Transverse colon (tissue), 4 donors: Measurements from ENCODE around the gene CDK13. TPM values are rescaled to one million over a fixed set of nuclear protein-coding genes. Genes with fewer than 3 reads are reported as not detected.
"Not testable (repeated sequence)": the region's sequence is repeated elsewhere in the genome, so short reads cannot be mapped to it uniquely, and the experiment has no call there.

Source experiments
- DNase-seq: peaks from one replicate; pipeline ENCODE4 v3.0.0-alpha.2; 2019
- H3K27ac ChIP-seq, 4 donors: fragments of 200-600 bp; sonication (generic); 2 replicates each; pipeline ENCODE4 v1.5.1; 2016 to 2018; ENCODE audit warnings: inconsistent platforms in 4 of 4
- H3K27me3 ChIP-seq: fragments of 200-600 bp; sonication (generic); 2 replicates; pipeline ENCODE4 v1.5.1; 2017; ENCODE audit warnings: inconsistent platforms
- H3K36me3 ChIP-seq, 4 donors: fragments of 200-600 bp; sonication (generic); 2 replicates each; pipeline ENCODE4 v1.5.1; 2017 to 2019; ENCODE audit warnings: inconsistent platforms in 4 of 4
- H3K4me1 ChIP-seq, 4 donors: fragments of 200-600 bp; sonication (generic); 2 replicates each; pipeline ENCODE4 v1.5.1; 2017 to 2020; ENCODE audit warnings: inconsistent platforms in 4 of 4
- H3K4me3 ChIP-seq, 4 donors: fragments of 200-600 bp; sonication (generic); 1 replicate in 1 of 4; 2 replicates in 3 of 4; pipeline versions ENCODE4 v1.5.1 to v1.6.1; 2017 to 2019; ENCODE audit warnings: inconsistent platforms in 4 of 4
- H3K9me3 ChIP-seq, 2 donors: fragments of 200-600 bp; sonication (generic); 2 replicates each; pipeline ENCODE4 v1.5.1; 2017 to 2019; ENCODE audit warnings: inconsistent platforms in 2 of 2
- CTCF ChIP-seq, 5 experiments: fragments of 200-600 bp in 3 of 5; fragments of 450-650 bp in 2 of 5; sonication (generic) in 3 of 5; IDR thresholded peaks; 1 replicate in 2 of 5; 2 replicates in 3 of 5; pipeline ENCODE4 v1.5.1; 2016 to 2017; ENCODE audit warnings: antibody characterized with exemption in 5 of 5, inconsistent platforms in 3 of 5, mild to moderate bottlenecking in 2 of 5, moderate library complexity in 1 of 5
- EP300 ChIP-seq: sonication (generic); formaldehyde crosslinking; IDR thresholded peaks from one replicate; pipeline ENCODE4 v1.6.1; 2017; ENCODE audit warnings: antibody characterized with exemption, low read depth
- POLR2A ChIP-seq: fragments of 450-650 bp; IDR thresholded peaks from one replicate; pipeline ENCODE4 v1.6.1; 2016; ENCODE audit warnings: antibody characterized with exemption, mild to moderate bottlenecking, moderate library complexity
- POLR2AphosphoS5 ChIP-seq, 3 donors: sonication (generic); formaldehyde crosslinking; IDR thresholded peaks; one replicate each; pipeline ENCODE4 v1.6.1; 2016; ENCODE audit warnings: antibody characterized with exemption in 3 of 3
- WGBS, 2 donors: methylation state at CpG; one replicate each; pipeline ENCODE4 v1.1.5; 2018; ENCODE audit warnings: low coverage in 1 of 2; 5-methylcytosine and 5-hydroxymethylcytosine counted together
- in situ Hi-C, 4 donors: fragments of 200-750 bp; cut with MboI; loops; one replicate each; pipeline versions ENCODE4 v1.15.0 to v1.15.1; 2017; ENCODE audit warnings: low sequenced_read_pairs in 3 of 4, low pct_ligation_motif_present in 1 of 4, low pct_unique_long_range_greater_than_20kb in 1 of 4
- intact Hi-C: fragments of 100-400 bp; cut with DNase I; formaldehyde crosslinking; loops from one replicate; pipeline ENCODE4 v1.15.1; 2023; ENCODE audit warnings: low total_unique reads
- total RNA-seq, 4 donors: library from RNA; depleted of rRNA; stranded (reverse); fragments of >200 nt; gene quantifications; one replicate each; pipeline ENCODE4 v1.1.0, GENCODE V29; 2016

CDK13 gene
- total RNA-seq, 4 donors from 2014 or later: 102 to 192 (median 128) TPM

GRCh38 chr7:39909526-39909925, 40.5 kb upstream of the CDK13 start:
- Histone ChIP-seq H3K4me3 (no peak overlapping the region), H3K27ac (no peak overlapping the region), H3K36me3 (no peaks in the 10 kb centered on the region), H3K4me1 (no peaks in the 10 kb centered on the region), H3K9me3 (peaks cover 0 to 3% of the 10 kb centered on the region in 2 donors), H3K27me3 (no peaks in the 10 kb centered on the region)
- no peak for TF ChIP-seq CTCF (IDR thresholded peaks at IDR 0.05)
- TF ChIP-seq POLR2A: no peak
- TF ChIP-seq EP300: no peak
- TF ChIP-seq POLR2AphosphoS5 (IDR thresholded peaks at IDR 0.05): no peak
- 75 to 86% methylated on average over 1 of the region's 1 CpG for WGBS, 2 donors
- intact Hi-C loops (no loop called here), in situ Hi-C loops (no loop called here)
- no peak for DNase-seq

GRCh38 chr7:39910108-39910869, 39.8 kb upstream of the CDK13 start:
- Histone ChIP-seq H3K9me3 (peaks cover 0 to 3% of the 10 kb centered on the region in 2 donors), H3K27ac (no peak overlapping the region), H3K4me1 (no peaks in the 10 kb centered on the region), H3K27me3 (no peaks in the 10 kb centered on the region), H3K36me3 (no peaks in the 10 kb centered on the region), H3K4me3 (no peak overlapping the region)
- intact Hi-C loops: no loop called here
- DNase-seq: no peak
- TF ChIP-seq POLR2A: no peak
- no peak for TF ChIP-seq POLR2AphosphoS5 (IDR thresholded peaks at IDR 0.05)
- TF ChIP-seq CTCF (IDR thresholded peaks at IDR 0.05): no peak
- no peak for TF ChIP-seq EP300
- in situ Hi-C loops: no loop called here
- WGBS, 2 donors: 83% methylated on average over 7 of the region's 7 CpGs; no CpG with 5 or more reads in 1 of the 2 donors

- in situ Hi-C loops (no loop called here), intact Hi-C loops (no loop called here)
- no peak for TF ChIP-seq POLR2AphosphoS5 (IDR thresholded peaks at IDR 0.05)
- no peak for TF ChIP-seq EP300
- TF ChIP-seq POLR2A: no peak
- TF ChIP-seq CTCF (IDR thresholded peaks at IDR 0.05): no peak
- H3K4me3 ChIP-seq: no peak overlapping the region
- H3K4me1 ChIP-seq: no peaks in the 10 kb centered on the region
- H3K9me3 ChIP-seq: peaks cover 0 to 3% of the 10 kb centered on the region in 2 donors
- no peak for DNase-seq
- 80 to 81% methylated on average over 1 to 2 of the region's 2 CpGs for WGBS, 2 donors
- no peaks in the 10 kb centered on the region for H3K36me3 ChIP-seq
- H3K27ac ChIP-seq: no peak overlapping the region
- H3K27me3 ChIP-seq: no peaks in the 10 kb centered on the region
Observed at GRCh38 chr7:39911167-39911566, 38.9 kb upstream of the CDK13 start.

GRCh38 chr7:39915847-39916246, 34.2 kb upstream of the CDK13 start:
- intact Hi-C loops, DNase-seq: not testable (repeated sequence)
- WGBS, 2 donors: 77 to 93% methylated on average over 3 to 8 of the region's 8 CpGs

More at GRCh38 chr7:39915847-39916246, 34.2 kb upstream of the CDK13 start:
- in situ Hi-C loops, H3K36me3 ChIP-seq, H3K4me3 ChIP-seq, H3K27ac ChIP-seq, H3K27me3 ChIP-seq, H3K4me1 ChIP-seq, H3K9me3 ChIP-seq: not testable (repeated sequence)
